Endothelial cell (in vitro differentiated cells): Measurements from ENCODE around the gene RFX8. TPM values are rescaled to one million over a fixed set of nuclear protein-coding genes. Genes with fewer than 3 reads are reported as not detected.
"Not testable (repeated sequence)": the region's sequence is repeated elsewhere in the genome, so short reads cannot be mapped to it uniquely, and the experiment has no call there.

Source experiments
- DNase-seq: peaks from one replicate; pipeline ENCODE4 v3.0.0; 2021; ENCODE audit warnings: low spot score
- H3K27ac Mint-ChIP-seq: one replicate; pipeline ENCODE4 v1.8.0; 2021; ENCODE audit warnings: mixed read lengths, inconsistent platforms; ENCODE audit not compliant: unreplicated experiment
- H3K27me3 Mint-ChIP-seq: one replicate; pipeline ENCODE4 v1.8.0; 2021; ENCODE audit warnings: mild to moderate bottlenecking, moderate library complexity, mixed read lengths, inconsistent platforms; ENCODE audit not compliant: unreplicated experiment
- H3K36me3 Mint-ChIP-seq: one replicate; pipeline ENCODE4 v1.8.0; 2021; ENCODE audit warnings: mild to moderate bottlenecking, low read depth, mixed read lengths, inconsistent platforms; ENCODE audit not compliant: unreplicated experiment
- H3K4me1 Mint-ChIP-seq: one replicate; pipeline ENCODE4 v1.8.0; 2021; ENCODE audit warnings: mild to moderate bottlenecking, mixed read lengths, inconsistent platforms; ENCODE audit not compliant: unreplicated experiment
- H3K4me3 Mint-ChIP-seq: one replicate; pipeline ENCODE4 v1.8.0; 2021; ENCODE audit warnings: mild to moderate bottlenecking, mixed read lengths, inconsistent platforms; ENCODE audit not compliant: unreplicated experiment
- H3K9me3 Mint-ChIP-seq: one replicate; pipeline ENCODE4 v1.8.0; 2021; ENCODE audit warnings: mixed read lengths, inconsistent platforms; ENCODE audit not compliant: unreplicated experiment
- CTCF ChIP-seq: fragments of 200-600 bp; sonication (generic); IDR thresholded peaks from one replicate; pipeline ENCODE4 v1.5.0; 2021; ENCODE audit warnings: antibody characterized with exemption; ENCODE audit not compliant: unreplicated experiment
- total RNA-seq: library from RNA; stranded (reverse); fragmentation: NEBNext Ultra II Directional; extraction: Animal tissue kit (Norgen Biotek cat#: 25700); gene quantifications from one replicate; pipeline ENCODE4 v1.2.1, GENCODE V29; 2021; ENCODE audit not compliant: unreplicated experiment

RFX8 gene
- total RNA-seq, 1 donor from 2014 or later, result 5.0 TPM

- no peak for DNase-seq
- H3K27me3 Mint-ChIP-seq, result no peaks in the 10 kb centered on the region
- H3K4me3 Mint-ChIP-seq, result no peak overlapping the region
- H3K9me3 Mint-ChIP-seq, result no peaks in the 10 kb centered on the region
- peaks cover 7% of the 10 kb centered on the region for H3K36me3 Mint-ChIP-seq
- TF ChIP-seq CTCF, result no peak
- peaks cover 61% of the 10 kb centered on the region for H3K4me1 Mint-ChIP-seq
- peak overlapping the region; percentile 90 for H3K27ac Mint-ChIP-seq
Measured at GRCh38 chr2:101464841-101465240, 10.1 kb downstream of the RFX8 start.

GRCh38 chr2:101463911-101464641 is 10.8 kb downstream of the RFX8 start:
- H3K27ac Mint-ChIP-seq, result peak overlapping the region; percentile 90
- peak; percentile 27 for DNase-seq
- no peak for TF ChIP-seq CTCF
- no peaks in the 10 kb centered on the region for H3K27me3 Mint-ChIP-seq
- peaks cover 7% of the 10 kb centered on the region for H3K36me3 Mint-ChIP-seq
- H3K4me3 Mint-ChIP-seq, result peak overlapping the region; percentile 44
- H3K9me3 Mint-ChIP-seq, result no peaks in the 10 kb centered on the region
- peaks cover 61% of the 10 kb centered on the region for H3K4me1 Mint-ChIP-seq

GRCh38 chr2:101463421-101463820 is 11.5 kb downstream of the RFX8 start:
- Mint-ChIP-seq H3K27ac (no peak overlapping the region), H3K9me3 (no peaks in the 10 kb centered on the region), H3K4me1 (peaks cover 61% of the 10 kb centered on the region), H3K36me3 (peaks cover 7% of the 10 kb centered on the region), H3K27me3 (no peaks in the 10 kb centered on the region), H3K4me3 (no peak overlapping the region)
- DNase-seq, result no peak
- TF ChIP-seq CTCF, result no peak

- Mint-ChIP-seq H3K27me3 (no peaks in the 10 kb centered on the region), H3K4me1 (peaks cover 47% of the 10 kb centered on the region), H3K4me3 (no peak overlapping the region), H3K9me3 (no peaks in the 10 kb centered on the region), H3K27ac (no peak overlapping the region), H3K36me3 (peaks cover 7% of the 10 kb centered on the region)
- no peak for TF ChIP-seq CTCF
- DNase-seq, result no peak
Measured at GRCh38 chr2:101461381-101461780, 13.5 kb downstream of the RFX8 start.

GRCh38 chr2:101454408-101454807 is 20.5 kb downstream of the RFX8 start:
- H3K36me3 Mint-ChIP-seq, H3K9me3 Mint-ChIP-seq, H3K27ac Mint-ChIP-seq, H3K4me1 Mint-ChIP-seq, H3K27me3 Mint-ChIP-seq, H3K4me3 Mint-ChIP-seq, DNase-seq: not testable (repeated sequence)
